DMS53 treated with DMSO at 0.1 percent for 48 hours (cell line): ENCODE measurements around the gene CDK11A.
"Not testable (repeated sequence)": the region's sequence is repeated elsewhere in the genome, so short reads cannot be mapped to it uniquely, and the experiment has no call there.

Source experiments
- DNase-seq: peaks from one replicate; lab custom pipeline; 2025; ENCODE audit not compliant: unreplicated experiment; lab: John Stamatoyannopoulos, UW

Gene CDK11A

DNA sequence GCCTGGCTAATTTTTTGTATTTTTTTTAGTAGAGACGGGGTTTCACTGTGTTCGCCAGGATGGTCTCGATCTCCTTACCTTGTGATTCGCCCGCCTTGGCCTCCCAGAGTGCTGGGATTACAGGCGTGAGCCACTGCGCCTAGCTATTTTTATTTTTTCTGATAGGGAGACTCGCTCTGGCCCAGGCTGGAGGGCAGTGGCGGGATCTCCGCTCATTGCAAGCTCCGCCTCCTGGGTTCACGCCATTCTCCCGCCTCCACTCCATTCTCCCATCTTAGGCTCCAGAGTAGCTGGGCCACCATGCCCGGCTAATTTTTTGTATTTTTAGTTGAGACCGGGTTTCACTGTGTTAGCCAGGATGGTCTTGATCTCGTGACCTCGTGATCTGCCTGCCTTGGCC is 1.9 kb upstream of the CDK11A start:
- DNase-seq: not testable (repeated sequence)

DNA sequence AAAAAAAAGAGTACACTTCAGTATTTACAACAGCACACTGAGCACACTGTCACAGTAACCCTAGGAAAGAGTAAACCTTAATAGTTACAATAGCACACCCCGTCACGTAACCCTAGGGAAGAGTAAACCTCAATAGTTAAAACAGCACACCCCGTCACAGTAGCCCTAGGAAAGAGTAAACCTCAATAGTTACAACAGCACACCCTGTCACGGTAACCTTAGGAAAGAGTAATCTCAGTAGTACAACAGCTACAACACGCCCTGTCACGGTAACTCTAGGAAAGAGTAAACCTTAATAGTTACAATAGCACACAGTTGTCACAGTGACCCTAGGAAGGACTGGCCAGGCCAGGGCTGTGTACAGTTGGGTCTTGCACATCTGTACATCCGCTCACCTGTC is 3.0 kb downstream of the CDK11A start:
- DNase-seq: no peak

DNA sequence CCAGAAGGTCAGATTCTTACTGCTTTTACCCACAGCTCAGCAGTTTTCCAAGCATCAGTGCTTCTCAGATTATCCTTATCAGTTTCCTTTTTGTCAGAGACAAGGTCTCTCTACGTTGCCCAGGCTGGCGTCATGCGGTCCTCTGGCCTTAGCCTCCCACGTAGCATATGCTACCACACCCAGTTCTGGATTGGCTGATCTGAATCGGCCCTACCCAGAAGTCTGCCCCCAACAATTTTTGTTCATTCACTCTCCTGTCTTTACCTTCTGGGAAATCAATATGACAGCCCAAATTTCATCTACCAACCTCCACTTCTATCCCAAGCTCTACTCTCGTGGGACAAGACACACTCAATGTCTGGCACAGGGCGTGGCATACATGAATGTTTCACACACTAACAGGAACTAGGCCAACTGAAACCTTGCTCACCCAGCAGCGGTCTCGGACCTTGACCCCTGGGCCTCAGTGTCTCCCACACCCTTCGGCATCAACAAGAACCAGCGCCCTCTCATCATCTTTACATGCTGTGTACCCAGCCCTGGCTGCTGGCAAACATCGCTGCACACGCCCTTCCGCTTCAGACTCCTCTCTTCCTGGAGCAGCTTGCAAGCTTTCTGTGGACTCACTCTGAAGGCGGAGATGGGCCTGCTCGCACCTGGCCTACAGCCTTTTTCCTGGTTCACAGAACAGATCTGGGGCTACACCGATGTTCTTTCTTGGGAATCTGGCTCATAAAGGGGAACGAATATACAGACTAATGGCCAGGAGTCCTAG is 8.9 kb downstream of the CDK11A start:
- not testable (repeated sequence) for DNase-seq

DNA sequence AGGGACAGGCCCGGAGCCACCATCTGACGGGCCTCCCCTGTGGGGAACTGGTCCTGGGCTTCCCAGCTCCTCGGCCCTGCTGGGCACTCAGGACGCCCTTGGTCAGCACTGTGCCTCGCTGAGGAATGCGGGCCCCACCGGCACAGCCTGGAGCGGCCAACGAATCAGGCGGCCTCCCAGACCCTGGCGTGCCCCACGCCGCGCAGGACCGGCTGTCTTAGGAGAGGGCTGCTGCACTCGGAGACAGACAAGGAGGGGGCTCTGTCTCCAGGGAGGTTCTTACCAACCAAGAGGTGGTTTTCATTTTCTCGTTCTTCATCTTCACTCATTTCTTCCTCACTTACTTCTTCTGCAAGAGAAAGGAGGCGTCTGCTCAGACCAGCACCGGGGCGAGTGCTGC is 16.3 kb downstream of the CDK11A start:
- not testable (repeated sequence) for DNase-seq

DNA sequence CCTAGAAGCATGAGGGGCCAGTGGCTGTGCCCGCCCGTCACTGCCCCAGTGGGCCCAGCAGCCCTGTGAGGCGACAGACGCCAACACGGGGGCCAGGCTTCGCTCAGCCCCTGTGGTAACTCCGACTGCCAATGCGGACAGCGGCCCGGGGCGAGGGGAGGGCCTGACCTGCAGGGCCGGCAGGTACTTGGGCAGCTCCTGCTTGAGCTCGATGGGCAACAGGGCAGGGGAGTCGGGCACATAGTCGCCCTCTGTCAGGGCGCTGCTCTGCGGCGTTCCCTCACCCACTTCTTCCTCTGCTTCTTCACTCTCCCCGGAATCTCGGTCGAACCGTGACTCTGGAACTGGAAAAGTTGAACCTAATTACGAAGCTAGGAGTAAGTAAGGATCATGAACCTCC is 16.9 kb downstream of the CDK11A start:
- not testable (repeated sequence) for DNase-seq

DNA sequence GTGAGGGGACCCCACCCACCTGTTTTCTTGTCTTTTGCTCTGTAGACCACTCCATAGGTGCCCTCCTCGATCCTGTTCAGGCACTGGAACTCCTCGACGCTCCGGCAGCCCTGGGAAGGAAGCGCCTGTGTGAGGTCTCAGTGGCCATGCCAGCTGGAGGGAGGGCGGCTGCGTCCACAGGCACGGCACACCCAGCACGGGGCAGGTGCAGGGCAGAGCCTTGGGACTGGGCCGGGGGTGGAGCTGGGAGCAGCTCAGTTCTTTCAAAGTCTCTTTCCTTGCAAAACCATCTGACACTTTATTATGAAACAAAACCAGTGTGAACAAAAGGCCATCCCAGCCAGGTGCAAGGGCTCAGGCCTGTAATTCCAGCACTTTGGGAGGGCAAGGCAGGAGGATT is 18.5 kb downstream of the CDK11A start:
- not testable (repeated sequence) for DNase-seq

DNA sequence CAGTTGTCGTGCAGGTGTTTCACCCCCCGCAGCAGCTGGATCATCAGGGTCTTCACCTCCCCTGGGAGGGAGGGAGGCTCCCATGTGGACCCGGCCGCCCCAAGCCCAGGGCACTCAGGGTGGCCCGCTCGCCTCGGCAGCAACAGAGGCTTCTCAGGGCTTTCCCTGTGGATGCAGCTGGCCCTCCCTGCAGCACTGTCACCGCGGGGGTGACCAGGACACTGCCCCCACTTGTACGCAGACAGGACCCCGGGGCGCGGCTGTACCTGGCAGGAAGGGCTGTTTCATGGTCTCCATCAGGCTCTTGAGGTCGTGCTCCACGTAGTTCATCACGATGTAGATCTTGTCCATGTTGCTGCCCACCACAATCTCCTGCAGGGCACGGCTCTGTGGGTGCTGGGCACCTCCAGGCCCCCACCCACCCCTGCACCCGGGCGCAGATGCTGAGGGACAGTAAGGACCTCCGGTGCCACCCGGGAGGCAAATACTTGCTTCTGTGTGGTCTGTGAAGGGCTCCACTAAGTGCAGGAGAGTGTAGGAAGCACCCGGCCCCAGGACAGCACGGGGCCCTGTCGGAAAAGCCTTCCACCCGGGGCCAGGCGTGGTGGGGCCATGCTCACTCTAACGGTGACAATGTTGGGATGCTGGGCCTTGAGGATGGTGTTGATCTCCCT is 19.7 kb downstream of the CDK11A start:
- not testable (repeated sequence) for DNase-seq

DNA sequence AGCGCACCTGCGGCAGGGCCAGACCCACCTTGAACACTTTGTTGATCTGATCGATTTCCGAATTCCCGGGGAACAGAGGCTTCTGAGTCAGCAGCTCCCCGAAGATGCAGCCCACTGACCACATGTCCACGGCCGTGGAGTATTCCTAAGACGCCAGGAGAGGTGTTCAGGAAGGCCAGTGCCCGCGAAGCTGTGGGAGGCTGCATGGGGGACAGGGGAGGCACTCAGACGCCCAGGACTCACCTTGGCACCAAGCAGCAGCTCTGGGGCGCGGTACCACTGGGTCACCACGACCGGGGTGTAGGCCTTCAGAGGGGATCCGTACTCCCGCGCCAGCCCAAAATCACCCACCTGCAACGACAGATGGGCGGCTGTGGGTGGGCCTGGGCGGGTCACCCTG is 20.4 kb downstream of the CDK11A start:
- no peak for DNase-seq

DNA sequence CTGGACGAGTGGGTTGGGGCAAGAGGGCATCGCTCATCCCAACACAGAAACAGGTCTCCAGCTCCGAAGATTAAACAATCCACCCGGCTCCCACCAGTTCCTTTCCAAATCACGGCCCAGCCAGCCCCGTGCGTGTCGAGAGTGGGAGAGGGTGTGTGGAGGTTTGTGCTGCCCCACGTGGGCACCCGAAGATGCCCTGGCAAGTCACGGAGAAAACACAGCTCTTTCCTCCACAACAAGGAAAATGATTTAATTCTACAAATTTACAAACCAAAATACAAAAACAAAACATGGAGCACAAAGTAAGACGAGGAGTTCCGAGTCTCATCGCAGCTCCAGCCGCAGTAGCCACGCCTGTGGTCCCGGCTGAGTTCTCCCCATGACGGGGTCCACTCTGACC is 21.7 kb downstream of the CDK11A start:
- DNase-seq: not testable (repeated sequence)

DNA sequence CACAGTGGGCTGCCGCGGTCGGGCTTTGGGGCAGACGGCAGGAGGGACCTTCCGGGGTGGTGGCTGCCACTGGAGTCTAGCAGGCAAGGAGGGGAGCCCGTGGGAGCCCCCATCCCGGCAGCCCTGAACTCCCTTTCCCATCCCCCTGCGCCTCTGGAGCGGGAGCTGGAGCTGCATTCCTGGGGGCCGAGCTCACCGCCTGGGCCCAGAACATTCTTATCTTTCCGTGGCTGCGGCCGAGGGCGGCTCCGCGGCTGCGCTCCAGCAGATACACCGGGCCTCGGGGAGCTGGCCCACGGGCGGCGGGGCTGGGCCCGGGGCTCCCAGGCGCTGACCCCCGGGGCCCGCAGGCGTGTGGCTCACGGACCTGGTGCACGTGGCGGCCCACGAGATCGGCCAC is 23.6 kb downstream of the CDK11A start:
- DNase-seq: not testable (repeated sequence)

DNA sequence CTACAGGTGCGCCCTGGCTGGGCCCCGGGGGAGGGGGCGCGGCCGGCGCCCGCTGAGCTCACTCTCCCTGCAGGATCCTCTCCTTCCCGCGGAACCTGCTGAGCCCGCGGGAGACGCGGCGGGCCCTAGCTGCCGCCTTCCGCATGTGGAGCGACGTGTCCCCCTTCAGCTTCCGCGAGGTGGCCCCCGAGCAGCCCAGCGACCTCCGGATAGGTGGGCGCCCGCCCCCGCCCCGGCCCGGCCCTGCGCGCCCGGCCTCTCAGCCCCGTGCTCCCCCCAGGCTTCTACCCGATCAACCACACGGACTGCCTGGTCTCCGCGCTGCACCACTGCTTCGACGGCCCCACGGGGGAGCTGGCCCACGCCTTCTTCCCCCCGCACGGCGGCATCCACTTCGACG is 24.1 kb downstream of the CDK11A start:
- DNase-seq: not testable (repeated sequence)

DNA sequence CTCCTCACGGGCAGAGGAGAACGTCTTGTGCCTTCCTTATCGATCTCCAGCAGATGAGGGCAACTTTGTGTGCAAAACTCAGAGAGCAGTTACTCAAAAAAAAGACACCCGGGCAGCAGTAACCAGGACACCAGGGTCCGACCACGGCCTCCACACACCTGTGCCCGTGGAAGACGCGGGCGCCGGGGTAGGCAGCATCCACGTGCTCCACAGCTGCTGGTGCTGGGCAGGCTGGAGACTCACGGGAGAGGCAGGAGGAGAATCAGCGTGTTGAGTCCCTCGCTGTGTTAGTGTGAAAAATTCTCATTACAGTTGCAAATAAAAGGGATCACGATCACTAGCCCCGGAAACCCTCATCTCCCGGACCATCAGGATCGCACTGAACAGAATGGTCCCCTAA is 25.1 kb downstream of the CDK11A start:
- not testable (repeated sequence) for DNase-seq

DNA sequence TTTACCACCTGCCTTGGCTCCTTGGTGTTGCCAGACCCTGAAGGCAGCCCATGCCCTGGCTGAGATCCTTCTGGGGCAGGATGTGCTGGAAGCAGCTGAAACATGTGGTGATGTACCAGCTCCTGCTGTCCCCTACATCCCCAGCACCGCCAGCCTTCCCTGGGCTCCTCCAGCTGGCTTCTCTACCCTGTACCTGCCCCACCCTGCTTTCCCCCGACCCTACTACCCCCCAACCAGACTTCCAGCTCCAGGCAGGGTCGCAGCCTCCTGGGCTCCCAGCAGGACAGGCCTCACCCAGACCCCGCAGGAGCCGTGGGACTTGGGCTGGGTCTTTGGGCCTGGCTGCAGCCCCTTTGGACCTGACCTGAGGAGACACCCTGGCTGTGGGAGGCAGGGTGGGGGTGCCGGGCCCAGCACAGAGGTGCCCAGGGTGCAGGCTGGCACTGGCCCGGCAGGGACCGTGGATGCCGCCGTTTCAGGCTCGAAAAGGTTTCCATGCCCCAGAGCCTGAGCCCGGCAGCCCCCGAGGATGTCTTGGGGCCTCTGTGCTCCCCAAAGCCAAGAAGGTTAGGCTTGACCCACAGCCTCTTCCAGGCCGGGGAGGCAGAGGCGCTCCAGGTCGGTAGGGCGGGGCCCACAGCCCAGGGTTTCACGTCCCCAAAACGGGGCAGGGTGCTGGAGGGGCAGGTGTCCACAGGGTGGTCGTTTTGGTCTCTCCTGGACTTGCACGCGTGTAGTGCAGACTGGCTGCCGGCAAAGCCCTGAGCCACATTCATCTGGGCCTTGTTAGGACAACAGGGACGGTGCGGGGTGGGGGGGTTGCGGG is 26.6 kb downstream of the CDK11A start:
- not testable (repeated sequence) for DNase-seq

DNA sequence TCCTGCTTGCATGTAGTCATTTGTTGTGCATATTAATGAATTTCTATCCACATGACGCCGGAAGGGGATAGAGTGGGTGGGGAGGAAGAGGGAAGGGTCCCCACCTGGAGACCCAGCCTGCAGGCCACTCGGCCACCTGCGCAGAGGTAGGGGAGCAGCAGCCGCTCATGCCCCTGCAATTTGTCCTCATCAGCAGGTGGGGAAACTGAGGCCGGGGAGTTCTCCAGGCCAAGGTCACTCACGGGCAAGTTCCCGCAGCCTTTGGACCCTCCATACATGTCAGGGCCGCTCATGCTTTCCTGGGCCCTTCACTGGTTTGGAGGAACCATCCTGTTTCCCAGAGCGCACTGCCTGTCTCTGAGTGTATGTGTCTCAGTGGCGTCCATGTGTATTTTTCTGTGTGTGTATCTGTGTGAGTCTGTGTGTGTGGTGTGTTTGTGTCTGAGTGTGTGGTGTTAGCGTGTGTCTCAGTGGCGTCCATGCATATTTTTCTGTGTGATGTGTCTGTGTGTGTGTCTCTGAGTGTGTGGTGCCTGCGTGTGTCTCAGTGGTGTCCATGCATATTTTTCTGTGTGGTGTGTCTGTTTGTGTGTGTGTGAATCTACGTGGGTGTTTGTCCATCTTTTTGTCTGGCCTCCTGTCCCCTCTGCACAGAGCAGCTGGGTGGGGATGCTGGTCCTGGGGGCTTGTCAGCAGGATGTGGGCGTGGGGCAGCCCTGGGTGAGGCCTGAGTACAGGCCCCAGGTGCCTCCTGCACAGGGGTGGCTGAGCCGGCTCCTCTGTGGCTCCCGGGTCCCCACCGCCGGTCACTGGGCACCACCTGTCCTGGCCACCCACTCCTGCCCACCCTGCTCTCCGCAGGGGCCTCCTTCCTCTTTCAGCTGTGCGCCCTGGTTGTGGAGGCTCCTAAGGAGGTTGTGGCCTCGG is 27.5 kb downstream of the CDK11A start:
- DNase-seq: not testable (repeated sequence)

DNA sequence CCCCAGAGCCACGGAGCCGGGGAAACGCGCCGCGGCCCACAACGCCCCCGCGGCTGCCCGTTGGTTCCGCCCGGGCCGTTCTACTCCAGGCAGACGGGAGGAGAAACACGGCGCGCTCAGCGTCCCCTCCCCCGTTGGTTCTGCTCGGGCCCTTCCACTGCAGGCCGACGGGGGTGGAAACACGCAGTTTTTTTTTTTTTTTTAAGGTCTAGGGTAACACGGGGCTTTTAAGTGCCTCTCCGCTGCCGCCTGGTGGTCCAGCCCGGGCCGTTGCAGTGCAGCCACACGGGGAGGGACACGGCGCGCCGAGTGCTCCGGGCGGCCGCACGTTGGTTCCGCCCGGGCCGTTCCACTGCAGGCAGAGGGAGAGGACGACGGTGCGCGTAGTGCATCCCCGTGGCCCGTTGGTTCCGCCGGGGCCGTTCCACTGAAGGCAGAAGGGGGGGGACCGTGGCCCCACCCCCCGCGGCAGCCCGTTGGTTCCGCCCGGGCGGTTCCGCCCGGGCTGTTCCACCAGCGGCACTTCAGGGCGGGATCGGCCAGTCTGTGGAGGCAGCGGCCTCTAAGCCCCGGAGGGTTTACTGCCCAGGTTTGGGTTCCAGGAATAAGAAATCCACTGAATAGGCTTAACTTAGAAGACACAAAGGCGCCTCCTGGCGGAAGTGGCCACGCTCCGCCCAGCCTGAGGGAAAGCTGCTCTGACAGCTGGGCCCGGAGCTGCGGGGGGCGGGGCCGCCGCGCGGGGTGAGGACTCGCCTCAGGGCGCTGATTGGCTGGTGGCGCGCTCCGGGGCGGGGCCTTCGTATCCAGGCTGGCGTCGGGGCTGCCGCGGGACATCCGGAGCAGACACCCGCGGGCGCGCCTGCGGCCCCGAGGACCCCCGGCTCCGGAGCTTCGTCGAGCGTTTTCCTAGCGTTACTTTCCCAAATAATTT is 31.2 kb downstream of the CDK11A start, which contains the start of gene SLC35E2B:
Gene SLC35E2B, minus strand, starts transcription at position 82 of the 934 bp plus-strand sequence. CDS start 16,096 bp downstream, outside the sequence.
- peak; percentile 76 for DNase-seq

DNA sequence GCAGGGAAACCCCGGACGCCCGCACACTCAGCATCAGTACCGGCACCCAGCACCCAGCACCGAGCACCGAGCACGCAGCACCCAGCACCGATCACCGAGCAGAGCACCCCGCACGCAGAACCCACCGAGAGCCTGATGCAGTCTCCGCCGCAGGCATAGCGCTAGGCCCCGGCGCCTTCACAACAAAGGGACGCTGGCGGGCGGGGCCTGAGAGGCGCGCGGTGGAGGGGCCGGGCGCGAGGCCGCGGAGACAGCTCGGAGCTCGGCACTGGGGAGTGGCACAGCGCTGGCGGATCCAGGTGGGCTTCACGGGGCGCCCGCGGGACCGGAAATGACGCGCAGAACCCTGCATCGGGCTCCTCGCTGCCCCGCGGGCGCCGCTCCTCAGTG is 31.8 kb downstream of the CDK11A start:
- peak; percentile 36 for DNase-seq

DNA sequence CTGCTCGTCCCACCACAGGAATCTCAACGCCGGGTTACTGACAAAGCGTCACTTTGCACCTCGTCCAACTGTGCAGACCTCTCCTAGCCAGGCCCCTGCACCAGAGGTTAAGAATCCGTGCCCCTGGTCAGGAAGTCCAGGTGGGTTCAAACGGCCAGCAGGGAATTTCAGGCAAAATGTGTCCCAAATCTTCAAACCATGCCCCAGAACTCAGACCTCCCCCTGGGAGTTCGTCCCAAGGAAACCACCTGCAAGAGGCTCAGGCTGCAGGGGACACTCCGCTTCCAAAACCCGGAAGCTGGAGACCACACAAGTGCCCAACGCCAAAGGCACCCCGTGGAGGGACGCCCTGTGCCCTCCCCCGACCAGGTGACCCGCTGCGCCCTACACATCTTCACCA is 32.7 kb downstream of the CDK11A start:
- DNase-seq: not testable (repeated sequence)

DNA sequence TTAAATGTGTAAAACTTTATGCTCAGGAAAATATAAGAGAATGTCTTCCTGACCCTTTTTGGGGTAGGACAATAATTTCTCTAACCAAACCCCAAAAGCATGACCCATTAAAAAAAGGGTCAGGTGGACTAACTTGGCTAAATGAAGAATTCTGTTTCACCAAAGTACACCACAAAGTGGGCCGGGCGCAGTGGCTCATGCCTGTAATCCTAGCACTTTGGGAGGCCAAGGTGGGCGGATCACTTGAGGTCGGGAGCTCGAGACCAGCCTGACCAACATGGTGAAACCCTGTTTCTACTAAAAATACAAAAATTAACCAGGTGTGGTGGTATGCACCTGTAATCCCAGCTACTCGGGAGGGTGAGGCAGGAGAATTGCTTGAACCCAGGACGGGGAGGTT is 34.6 kb downstream of the CDK11A start:
- not testable (repeated sequence) for DNase-seq

DNA sequence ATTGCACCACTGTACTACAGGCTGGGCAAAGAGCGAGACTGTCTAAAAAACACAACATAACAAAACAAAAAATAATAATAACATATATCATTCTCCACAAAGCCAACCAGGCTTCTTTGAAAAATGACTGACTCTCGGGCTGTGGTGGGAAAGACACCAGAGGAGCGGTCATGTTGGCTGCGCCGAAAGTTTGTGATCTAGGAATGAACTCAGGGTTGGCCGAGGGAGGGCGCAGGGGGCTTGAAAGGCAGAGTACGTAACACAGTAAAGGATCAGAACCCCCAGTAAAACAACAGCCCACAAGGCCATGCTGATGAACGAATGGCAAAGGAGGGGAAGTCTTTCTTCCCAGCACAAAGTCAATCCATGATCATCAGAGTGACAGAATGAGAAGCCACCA is 36.3 kb downstream of the CDK11A start:
- no peak for DNase-seq
